Measurements from ENCODE around the gene GRM5. TPM values are rescaled to one million over a fixed set of nuclear protein-coding genes. Genes with fewer than 3 reads are reported as not detected.
A peak's percentile ranks its signal among the peaks of the same experiment; 100 is the strongest.

GRM5 gene
- total and polyA plus RNA-seq, 2 donors (not counting 1 experiment from before 2014, with no cell fraction given), result 0.01 TPM; not detected in 1

GRCh38 chr11:88555018-88555828, 510.6 kb downstream of the GRM5 start:
- Histone ChIP-seq H3K36me3 (ENCODE audit: control insufficient read depth, insufficient read depth, low read length) (no peaks in the 10 kb centered on the region), H2AFZ (ENCODE audit: low read length) (no peak overlapping the region), H4K20me1 (ENCODE audit: control insufficient read depth, extremely low read depth, insufficient read depth, low read length) (no peaks in the 10 kb centered on the region)

GRCh38 chr11:88553204-88553603, 512.6 kb downstream of the GRM5 start:
- Histone ChIP-seq H3K27ac (ENCODE audit: insufficient read depth, low read length) (no peak overlapping the region), H3K4me2 (ENCODE audit: extremely low read depth, insufficient read depth, low read length) (no peak overlapping the region), H3K36me3 (ENCODE audit: control insufficient read depth, insufficient read depth, low read length) (no peaks in the 10 kb centered on the region), H3K79me2 (ENCODE audit: control insufficient read depth, insufficient read depth, low read length) (no peaks in the 10 kb centered on the region), H3K4me3 (replicated peaks in 1 of 4; ENCODE audit: control extremely low read depth in 1 of 4, insufficient read depth in 1 of 4, low read depth in 3 of 4, low read length in 4 of 4) (no peak overlapping the region), H3K9me3 (ENCODE audit: control insufficient read depth, insufficient read depth, low read depth, low read length) (no peaks in the 10 kb centered on the region), H3K4me1 (ENCODE audit: control insufficient read depth, extremely low read depth, insufficient read depth, low read length) (peaks cover 11% of the 10 kb centered on the region), H4K20me1 (ENCODE audit: control insufficient read depth, extremely low read depth, insufficient read depth, low read length) (no peaks in the 10 kb centered on the region), H3K9ac (ENCODE audit: insufficient read depth, low read length) (no peak overlapping the region), H2AFZ (ENCODE audit: low read length) (no peak overlapping the region), H3K27me3 (ENCODE audit: control insufficient read depth, insufficient read depth, low read length) (no peaks in the 10 kb centered on the region)
- peak in 1 of 2 donors; percentile 42 for DNase-seq (ENCODE audit: low read depth in 2 of 2)
- TF ChIP-seq EZH2 (IDR thresholded peaks at IDR 0.05; ENCODE audit: low read length, missing control alignments) (no peak), CTCF (conservative IDR thresholded peaks at IDR 0.05 in 1 of 2, IDR thresholded peaks at IDR 0.05 in 1 of 2; ENCODE audit: low read depth in 1 of 2, low read length in 2 of 2) (no peak)

More at GRCh38 chr11:88555018-88555828, 510.6 kb downstream of the GRM5 start:
- Histone ChIP-seq H3K4me3 (replicated peaks in 1 of 4; ENCODE audit: control extremely low read depth in 1 of 4, insufficient read depth in 1 of 4, low read depth in 3 of 4, low read length in 4 of 4) (peak overlapping the region in 2 of 4 experiments; percentile 6 to 20), H3K4me1 (ENCODE audit: control insufficient read depth, extremely low read depth, insufficient read depth, low read length) (peaks cover 11% of the 10 kb centered on the region), H3K9ac (ENCODE audit: insufficient read depth, low read length) (no peak overlapping the region), H3K9me3 (ENCODE audit: control insufficient read depth, insufficient read depth, low read depth, low read length) (no peaks in the 10 kb centered on the region), H3K79me2 (ENCODE audit: control insufficient read depth, insufficient read depth, low read length) (no peaks in the 10 kb centered on the region), H3K27ac (ENCODE audit: insufficient read depth, low read length) (peak overlapping the region; percentile 79), H3K4me2 (ENCODE audit: extremely low read depth, insufficient read depth, low read length) (peak overlapping the region; percentile 69), H3K27me3 (ENCODE audit: control insufficient read depth, insufficient read depth, low read length) (no peaks in the 10 kb centered on the region)
- TF ChIP-seq EZH2 (IDR thresholded peaks at IDR 0.05; ENCODE audit: low read length, missing control alignments) (no peak), CTCF (conservative IDR thresholded peaks at IDR 0.05 in 1 of 2, IDR thresholded peaks at IDR 0.05 in 1 of 2; ENCODE audit: low read depth in 1 of 2, low read length in 2 of 2) (no peak)
- DNase-seq (ENCODE audit: low read depth in 2 of 2), result peak; percentile 99 to 100

- no peaks in the 10 kb centered on the region for H3K79me2 ChIP-seq (ENCODE audit: control insufficient read depth, insufficient read depth, low read length)
- H3K27me3 ChIP-seq (ENCODE audit: control insufficient read depth, insufficient read depth, low read length), result no peaks in the 10 kb centered on the region
These were observed 513.3 kb downstream of the GRM5 start for GRCh38 chr11:88552379-88553062.

More at GRCh38 chr11:88552379-88553062, 513.3 kb downstream of the GRM5 start:
- H3K4me2 ChIP-seq (ENCODE audit: extremely low read depth, insufficient read depth, low read length), result no peak overlapping the region
- TF ChIP-seq CTCF (conservative IDR thresholded peaks at IDR 0.05 in 1 of 2, IDR thresholded peaks at IDR 0.05 in 1 of 2; ENCODE audit: low read depth in 1 of 2, low read length in 2 of 2) (peak; percentile 68 to 70), EZH2 (IDR thresholded peaks at IDR 0.05; ENCODE audit: low read length, missing control alignments) (no peak)
- no peaks in the 10 kb centered on the region for H4K20me1 ChIP-seq (ENCODE audit: control insufficient read depth, extremely low read depth, insufficient read depth, low read length)
- no peak overlapping the region for H3K4me3 ChIP-seq (replicated peaks in 1 of 4; ENCODE audit: control extremely low read depth in 1 of 4, insufficient read depth in 1 of 4, low read depth in 3 of 4, low read length in 4 of 4)
- H3K9me3 ChIP-seq (ENCODE audit: control insufficient read depth, insufficient read depth, low read depth, low read length), result no peaks in the 10 kb centered on the region
- peaks cover 11% of the 10 kb centered on the region for H3K4me1 ChIP-seq (ENCODE audit: control insufficient read depth, extremely low read depth, insufficient read depth, low read length)
- no peak overlapping the region for H3K9ac ChIP-seq (ENCODE audit: insufficient read depth, low read length)
- no peaks in the 10 kb centered on the region for H3K36me3 ChIP-seq (ENCODE audit: control insufficient read depth, insufficient read depth, low read length)
- peak; percentile 27 to 43 for DNase-seq (ENCODE audit: low read depth in 2 of 2)
- H3K27ac ChIP-seq (ENCODE audit: insufficient read depth, low read length), result no peak overlapping the region
- no peak overlapping the region for H2AFZ ChIP-seq (ENCODE audit: low read length)
